ENCODE data around the gene TBC1D5.
"Not testable (repeated sequence)": the region's sequence is repeated elsewhere in the genome, so short reads cannot be mapped to it uniquely, and the experiment has no call there.

TBC1D5 gene

GRCh38 chr3:17742102-17742879 lies at the start of gene TBC1D5:
TSS of gene TBC1D5 (minus strand) at chr3:17742631. CDS start at chr3:17508570, 234,061 bp downstream.
- DNase-seq (ENCODE audit: low spot score): peak; percentile 97

DNA sequence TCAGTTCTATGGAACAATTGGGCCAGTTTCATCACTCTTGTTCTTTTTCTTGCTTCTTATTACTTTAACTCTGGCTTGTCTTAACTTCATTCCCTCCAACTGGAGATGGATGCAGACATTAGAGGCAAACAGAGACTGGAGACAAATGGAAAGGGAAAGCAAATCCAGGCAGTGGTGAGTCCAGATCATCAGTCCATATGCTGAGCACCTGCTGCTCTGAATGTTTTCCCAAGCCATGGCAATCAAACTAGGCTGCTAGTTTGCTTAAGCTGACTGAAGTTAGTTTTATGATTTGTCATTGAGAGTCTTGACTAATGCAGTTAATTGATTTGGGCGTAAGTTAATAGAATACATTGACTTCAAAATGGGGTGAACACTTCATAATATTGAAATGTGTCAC lies 41.0 kb upstream of the TBC1D5 start:
- DNase-seq (ENCODE audit: low spot score): no peak

- no peak for DNase-seq (ENCODE audit: low spot score)
These were observed 40.3 kb upstream of the TBC1D5 start for GRCh38 chr3:17782751-17783150.

DNA sequence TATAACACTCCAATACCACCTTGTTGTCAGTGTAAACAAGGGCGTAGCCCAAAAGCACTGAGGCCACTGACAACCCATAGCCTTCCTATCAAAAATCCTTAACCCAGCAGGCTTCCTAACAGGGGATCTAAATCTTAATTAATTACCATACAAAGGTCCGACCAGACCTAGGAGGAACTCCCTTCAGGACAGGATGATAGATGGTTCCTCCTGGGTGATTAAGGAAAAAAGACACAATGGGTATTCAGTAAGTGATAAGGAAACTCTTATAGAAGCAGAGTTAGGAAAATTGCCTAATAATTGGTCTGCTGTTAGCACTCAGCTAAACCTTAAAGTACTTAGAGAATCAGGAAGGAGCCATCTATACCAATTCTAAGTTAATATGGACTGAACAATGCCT lies 37.9 kb upstream of the TBC1D5 start:
- DNase-seq (ENCODE audit: low spot score): not testable (repeated sequence)

- not testable (repeated sequence) for DNase-seq (ENCODE audit: low spot score)
These were observed 37.1 kb upstream of the TBC1D5 start for GRCh38 chr3:17779304-17780250.

- not testable (repeated sequence) for DNase-seq (ENCODE audit: low spot score)
These were observed 34.9 kb upstream of the TBC1D5 start for GRCh38 chr3:17777326-17777725.

DNA sequence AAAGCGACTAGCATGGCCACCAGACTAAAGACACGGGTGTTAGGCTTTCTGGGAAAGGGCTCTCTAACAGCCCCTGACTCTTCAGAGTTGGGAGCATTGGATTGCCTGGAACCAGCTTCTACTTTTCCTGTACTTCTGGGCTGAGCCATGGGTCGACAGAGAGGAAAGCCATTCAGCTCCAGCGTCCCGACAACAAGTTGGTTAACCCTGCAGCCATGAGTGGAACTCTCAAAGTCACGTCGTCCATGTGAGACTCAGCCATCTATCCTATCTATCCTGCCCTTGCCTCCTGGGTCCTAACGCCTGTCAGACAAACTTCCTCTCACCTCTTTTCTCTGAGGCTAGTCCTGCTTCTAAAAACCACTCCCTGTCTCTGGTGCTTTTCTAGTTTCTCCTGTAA lies 32.6 kb upstream of the TBC1D5 start:
- no peak for DNase-seq (ENCODE audit: low spot score)

- not testable (repeated sequence) for DNase-seq (ENCODE audit: low spot score)
These were observed 31.9 kb upstream of the TBC1D5 start for GRCh38 chr3:17774180-17774910.

DNA sequence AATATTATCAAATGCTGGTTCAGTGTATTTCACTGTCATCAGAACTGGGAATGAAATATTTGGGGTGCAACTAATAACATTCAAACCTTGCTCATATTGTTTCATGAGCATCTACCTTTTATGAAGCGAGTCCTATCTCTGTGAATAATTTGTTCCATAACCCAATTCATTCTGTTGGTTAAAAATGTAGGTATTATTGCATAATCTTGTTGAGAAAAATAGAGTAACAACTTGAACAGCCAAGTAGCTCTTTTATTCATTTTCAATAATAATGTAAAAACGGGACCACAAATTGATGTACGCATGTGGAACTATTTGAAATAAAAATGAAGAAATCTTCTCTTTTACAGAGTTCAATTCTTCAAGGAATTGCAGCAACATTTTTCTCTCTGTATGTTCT lies 30.1 kb upstream of the TBC1D5 start:
- DNase-seq (ENCODE audit: low spot score): no peak

DNA sequence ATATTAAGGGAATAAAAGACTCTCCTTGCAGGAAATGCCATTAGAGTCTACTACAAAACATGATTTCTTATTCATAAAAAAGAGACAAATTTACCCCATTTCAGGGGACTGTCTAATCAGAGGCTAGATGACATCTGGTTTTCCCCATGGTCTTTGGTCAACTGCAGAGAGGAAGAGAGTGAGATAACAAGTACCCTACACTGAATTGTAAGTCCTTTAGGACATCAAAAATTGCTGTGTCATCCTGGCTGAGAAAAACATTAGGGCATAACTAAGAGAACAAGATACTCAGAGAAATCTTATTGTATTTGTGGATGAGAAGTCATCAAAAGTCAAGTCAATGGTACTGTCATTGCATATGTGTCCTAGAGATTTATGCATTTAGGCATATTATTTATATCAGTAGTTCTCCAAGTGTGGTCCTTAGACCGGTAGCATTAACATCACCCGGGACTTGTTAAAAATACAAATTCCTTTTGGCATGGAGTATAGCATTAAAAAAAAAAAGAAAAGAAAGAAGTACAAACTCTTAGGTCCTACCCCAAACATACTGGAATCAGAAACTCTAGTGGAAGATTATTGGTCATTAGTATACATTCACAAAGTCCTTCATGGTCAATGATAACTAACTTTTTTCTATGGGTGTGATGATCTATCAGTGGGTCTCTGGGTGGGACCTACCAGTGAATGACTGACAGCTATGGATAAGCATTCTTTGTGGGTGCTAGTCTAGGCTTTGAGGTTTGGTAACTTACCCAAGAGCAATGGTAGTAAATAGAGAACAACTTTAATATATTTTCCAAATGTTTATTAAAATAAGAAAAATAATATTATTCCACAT lies 29.0 kb upstream of the TBC1D5 start:
- DNase-seq (ENCODE audit: low spot score): no peak

- DNase-seq (ENCODE audit: low spot score): no peak
These were observed 28.3 kb upstream of the TBC1D5 start for GRCh38 chr3:17770682-17771081.

- DNase-seq (ENCODE audit: low spot score): no peak
These were observed 23.5 kb upstream of the TBC1D5 start for GRCh38 chr3:17765819-17766472.

GRCh38 chr3:17761563-17761962 lies 19.1 kb upstream of the TBC1D5 start:
- no peak for DNase-seq (ENCODE audit: low spot score)

GRCh38 chr3:17759901-17760300 lies 17.5 kb upstream of the TBC1D5 start:
- DNase-seq (ENCODE audit: low spot score): no peak

GRCh38 chr3:17755836-17756235 lies 13.4 kb upstream of the TBC1D5 start:
- no peak for DNase-seq (ENCODE audit: low spot score)

- DNase-seq (ENCODE audit: low spot score): no peak
These were observed 11.2 kb upstream of the TBC1D5 start for GRCh38 chr3:17753632-17753992.

DNA sequence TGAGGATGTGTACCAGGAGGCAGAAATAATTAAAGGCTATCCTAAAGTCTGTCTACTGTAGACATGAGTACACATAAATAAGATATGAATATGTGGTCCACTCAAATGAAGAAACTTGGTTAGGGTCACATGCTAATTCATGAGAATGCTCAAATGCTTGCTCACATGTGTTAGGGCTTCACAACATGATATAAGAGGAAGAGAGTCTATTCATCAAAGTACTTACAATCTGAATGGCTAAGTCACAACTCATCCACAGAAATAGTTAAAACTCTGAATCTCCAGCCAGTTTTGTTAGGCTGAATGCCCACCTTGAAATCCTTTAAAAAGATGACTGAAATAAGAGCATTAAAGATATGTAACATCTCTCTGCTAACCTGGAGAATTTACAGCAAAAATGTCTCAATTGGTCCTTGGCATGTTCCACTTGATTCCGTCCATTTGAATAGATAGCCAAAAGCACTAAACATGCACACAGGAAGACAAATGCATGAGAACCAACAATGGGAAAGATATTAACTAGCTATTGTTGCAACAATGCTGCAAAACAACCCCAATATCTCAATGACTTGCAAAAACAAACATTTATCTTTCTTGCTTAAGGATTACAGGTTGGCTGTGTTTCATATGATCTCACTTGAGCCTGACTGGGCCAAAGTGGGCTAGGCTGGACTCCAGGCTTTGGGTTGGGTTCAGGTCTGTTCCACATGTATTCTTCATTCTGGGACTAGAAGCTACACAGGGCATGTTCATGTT lies 10.6 kb upstream of the TBC1D5 start:
- no peak for DNase-seq (ENCODE audit: low spot score)

GRCh38 chr3:17752436-17752835 lies 10.0 kb upstream of the TBC1D5 start:
- DNase-seq (ENCODE audit: low spot score): no peak

GRCh38 chr3:17749705-17750293 lies 7.4 kb upstream of the TBC1D5 start:
- no peak for DNase-seq (ENCODE audit: low spot score)

DNA sequence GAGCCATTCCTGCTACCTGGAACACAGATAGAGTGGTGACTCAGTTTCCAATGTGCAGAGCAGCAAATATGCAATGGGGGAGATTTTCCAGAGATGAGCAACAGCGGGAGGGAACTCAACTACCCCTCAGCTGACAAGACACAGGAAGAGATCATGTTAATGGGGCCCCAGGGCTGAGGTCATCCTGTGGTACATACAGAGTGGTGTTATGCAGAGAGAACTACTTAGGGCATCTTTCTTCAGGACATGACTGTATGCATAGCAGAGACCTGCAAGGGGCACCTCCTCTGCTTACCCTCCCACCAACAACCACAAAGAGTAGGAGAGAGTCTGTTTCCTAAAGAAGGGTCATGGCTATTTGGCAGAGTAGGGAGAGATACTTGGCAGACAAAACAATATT lies 6.8 kb upstream of the TBC1D5 start:
- no peak for DNase-seq (ENCODE audit: low spot score)
